H54 (cell line): Measurements from ENCODE around the gene AKAP13.
"Not testable (repeated sequence)": the region's sequence is repeated elsewhere in the genome, so short reads cannot be mapped to it uniquely, and the experiment has no call there.

Experiments
- DNase-seq: peaks from one replicate; pipeline ENCODE4 v3.0.0; 2011; ENCODE audit warnings: low spot score, mixed read lengths; ENCODE audit not compliant: insufficient read length
- FAIRE-seq: peaks from 3 replicates; lab custom pipeline; 2011; peaks lifted over from hg19 to GRCh38; lab: Jason Lieb, UNC
- POLR2A ChIP-seq: IDR thresholded peaks from 2 replicates; pipeline ENCODE4 v1.6.1; 2011; ENCODE audit warnings: low read depth, mild to moderate bottlenecking, low read length

The AKAP13 gene

GRCh38 chr15:85423256-85423655 is 42.9 kb downstream of the AKAP13 start:
- DNase-seq = no peak
- TF ChIP-seq POLR2A = no peak
- no peak for FAIRE-seq

- TF ChIP-seq POLR2A = no peak
- DNase-seq = no peak
- FAIRE-seq = no peak
Observed at GRCh38 chr15:85424154-85424553, 43.8 kb downstream of the AKAP13 start.

- no peak for TF ChIP-seq POLR2A
- FAIRE-seq (no peak), DNase-seq (no peak)
Observed at GRCh38 chr15:85426481-85426880, 46.1 kb downstream of the AKAP13 start.

DNA sequence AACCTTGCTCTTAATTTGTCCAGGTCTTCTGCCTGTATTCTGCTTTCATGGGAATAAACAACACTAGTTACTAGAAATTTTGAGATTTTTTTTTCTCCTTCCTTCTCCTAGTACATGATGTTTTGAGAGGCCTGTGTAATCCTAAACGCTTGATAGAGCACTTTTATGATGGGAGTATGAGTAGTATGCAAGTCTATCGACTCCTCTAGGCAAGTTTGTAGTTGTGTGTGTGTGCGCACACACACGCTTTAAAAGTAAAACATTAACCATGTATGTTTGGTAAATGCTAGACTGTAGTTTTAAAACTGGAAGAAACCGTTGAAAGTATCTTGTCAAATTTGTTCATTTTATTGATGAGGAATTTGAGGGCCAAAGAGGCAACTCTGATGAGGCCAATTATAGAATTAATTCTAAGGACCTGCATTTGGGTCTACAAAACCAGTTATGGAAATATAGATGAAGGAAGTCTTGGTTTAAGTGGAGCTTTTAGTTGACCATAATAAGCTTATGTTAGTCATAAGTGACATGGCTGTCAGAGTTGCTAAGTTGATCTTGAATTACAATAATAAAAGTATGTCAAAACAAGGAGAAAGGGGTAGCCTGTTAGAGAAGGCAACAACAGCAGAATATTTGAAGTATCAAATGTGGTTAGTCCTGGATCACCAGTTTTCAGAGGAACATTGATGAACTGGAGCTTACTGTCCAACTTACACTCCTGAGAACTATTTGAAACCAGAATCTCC is 47.1 kb downstream of the AKAP13 start:
- no peak for TF ChIP-seq POLR2A
- no peak for FAIRE-seq
- no peak for DNase-seq

- TF ChIP-seq POLR2A = no peak
- DNase-seq (no peak), FAIRE-seq (no peak)
Observed at GRCh38 chr15:85429522-85429921, 49.1 kb downstream of the AKAP13 start.

DNA sequence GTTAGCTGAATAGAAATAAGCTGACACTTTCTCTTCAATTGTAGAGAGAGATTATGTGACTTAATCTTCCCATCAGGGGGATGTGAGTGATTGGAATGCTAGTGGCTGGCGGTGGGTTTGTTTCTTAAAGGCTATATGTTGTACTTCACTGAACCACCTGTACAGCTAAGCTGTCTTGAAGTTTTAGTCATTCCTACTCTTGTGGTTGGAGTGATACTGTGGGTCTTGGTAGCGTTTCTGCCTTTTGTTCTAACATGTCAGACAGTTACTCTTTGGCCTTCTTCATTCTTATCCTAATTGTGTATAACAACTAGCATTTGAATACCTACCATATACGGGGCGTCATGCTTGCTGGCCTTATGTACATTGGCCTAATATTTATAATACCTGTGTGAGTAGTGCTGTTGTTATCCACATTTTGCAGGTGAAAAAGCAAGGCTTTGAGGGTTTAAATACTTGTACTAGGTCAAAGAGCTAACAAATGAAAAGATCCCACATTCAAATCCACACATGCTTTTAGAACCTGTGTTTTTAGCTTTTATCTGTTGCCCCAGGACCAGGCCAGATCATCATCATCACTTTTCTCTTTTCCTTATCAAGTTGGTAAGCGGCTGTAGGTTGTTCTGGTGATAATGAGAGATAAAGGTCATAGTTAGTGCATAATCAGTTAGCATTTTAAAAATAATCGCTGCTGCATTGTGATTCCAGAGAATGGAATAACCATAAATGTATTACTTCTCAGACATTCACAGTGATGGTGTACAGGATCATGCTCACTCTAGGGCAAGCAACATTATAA is 50.2 kb downstream of the AKAP13 start:
- DNase-seq (no peak), FAIRE-seq (no peak)
- no peak for TF ChIP-seq POLR2A

DNA sequence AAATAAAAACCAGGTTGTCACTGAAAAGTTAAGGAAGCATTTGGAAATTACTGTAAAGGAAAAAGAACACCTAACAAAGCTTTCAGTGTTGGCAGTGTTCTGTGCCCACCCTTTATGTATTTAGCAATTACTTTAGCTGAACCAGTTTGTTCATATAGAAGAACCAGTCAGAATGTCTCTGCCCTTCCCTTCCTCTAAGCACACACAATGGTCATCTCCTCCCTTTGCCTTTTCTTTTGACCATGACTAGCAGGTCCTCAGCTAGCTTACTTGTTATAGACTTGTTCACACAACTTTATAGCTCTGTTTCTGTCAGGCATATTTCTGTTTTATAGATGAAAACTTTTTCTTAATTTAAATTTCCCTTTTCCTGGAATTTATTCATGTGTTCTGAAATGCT is 59.6 kb downstream of the AKAP13 start:
- FAIRE-seq (no peak), DNase-seq (no peak)
- no peak for TF ChIP-seq POLR2A

GRCh38 chr15:85440451-85440850 is 60.0 kb downstream of the AKAP13 start:
- DNase-seq (no peak), FAIRE-seq (no peak)
- TF ChIP-seq POLR2A = no peak

GRCh38 chr15:85441854-85442253 is 61.5 kb downstream of the AKAP13 start:
- DNase-seq, FAIRE-seq: not testable (repeated sequence)

DNA sequence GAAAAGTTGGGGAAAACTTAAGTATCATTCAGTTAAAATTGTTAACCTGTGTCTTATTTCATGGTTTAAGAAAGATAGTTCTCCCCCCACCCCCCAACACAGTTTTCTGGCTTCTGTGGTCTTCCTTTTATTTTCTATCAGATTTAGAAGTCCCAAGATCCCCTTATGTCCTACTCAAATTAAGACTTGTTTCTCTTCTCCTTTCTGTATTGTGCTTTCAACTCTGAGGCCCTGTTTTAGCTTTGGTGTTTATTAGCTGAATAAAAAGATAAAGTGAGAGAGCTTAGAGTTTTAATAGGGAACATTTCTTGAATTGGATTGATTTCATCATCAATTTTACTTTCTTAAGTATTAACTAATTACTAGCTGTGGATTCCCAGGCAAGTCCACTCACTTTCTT is 62.6 kb downstream of the AKAP13 start:
- FAIRE-seq = no peak
- no peak for DNase-seq
- no peak for TF ChIP-seq POLR2A

DNA sequence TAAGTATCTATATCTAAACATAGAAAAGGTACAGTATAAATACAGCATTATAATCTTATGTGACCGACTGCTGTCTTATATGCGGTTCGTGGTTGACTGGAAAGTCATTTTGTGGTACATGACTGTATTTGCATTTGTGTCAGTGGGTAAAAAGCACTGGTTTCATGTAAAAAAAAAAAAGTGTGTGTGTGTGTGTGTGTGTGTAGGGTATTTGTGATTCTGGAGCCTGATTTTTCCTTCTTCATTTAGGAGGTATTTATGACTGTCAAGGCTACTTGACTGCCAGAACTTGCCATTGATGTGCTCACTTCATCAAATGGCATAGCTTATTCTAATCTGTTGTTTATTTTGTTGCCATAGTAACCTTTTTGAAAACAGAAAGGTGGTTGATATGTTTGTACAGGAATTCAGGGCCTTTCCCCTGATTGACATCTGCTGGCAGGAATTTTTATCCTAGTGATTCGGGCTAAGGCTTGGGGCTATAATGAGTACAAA is 63.2 kb downstream of the AKAP13 start:
- TF ChIP-seq POLR2A = no peak
- FAIRE-seq (no peak), DNase-seq (no peak)

DNA sequence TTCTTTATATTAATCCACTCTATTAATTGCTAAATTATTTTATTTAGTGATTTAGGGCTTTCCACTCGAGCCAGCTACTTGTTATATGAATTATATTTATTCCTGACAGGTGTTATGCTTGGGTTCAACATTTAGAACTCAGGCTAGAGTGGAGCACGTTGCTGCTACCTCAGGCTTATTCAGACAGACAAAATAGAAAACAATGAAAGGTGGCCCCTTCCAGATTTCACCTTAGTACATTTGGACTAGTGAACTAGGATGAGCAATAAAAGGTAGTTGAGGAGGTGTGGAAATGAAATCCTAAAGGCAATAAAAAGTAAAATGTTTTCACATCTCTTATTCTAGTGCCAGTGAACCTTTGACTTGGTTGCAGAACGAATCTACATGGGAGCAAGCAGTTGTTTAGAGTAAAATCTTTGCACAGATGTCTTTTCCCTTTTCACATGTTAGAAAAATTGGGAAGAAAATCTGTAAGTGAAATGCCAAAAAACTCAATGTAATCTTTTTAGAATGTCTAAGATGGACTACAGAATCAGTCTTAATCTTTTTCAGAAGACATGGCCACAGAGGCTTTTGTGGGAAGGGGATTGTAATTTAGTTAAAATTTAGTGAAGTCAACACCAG is 63.8 kb downstream of the AKAP13 start:
- no peak for TF ChIP-seq POLR2A
- DNase-seq (no peak), FAIRE-seq (no peak)

GRCh38 chr15:85445361-85445760 is 65.0 kb downstream of the AKAP13 start:
- FAIRE-seq (no peak), DNase-seq (no peak)
- TF ChIP-seq POLR2A = no peak

GRCh38 chr15:85451099-85451700 is 70.8 kb downstream of the AKAP13 start:
- no peak for TF ChIP-seq POLR2A
- FAIRE-seq = no peak
- DNase-seq = no peak
